NCI-H2227 (cell line): Measurements from ENCODE around the gene FSCN2.
"Not testable (repeated sequence)": the region's sequence is repeated elsewhere in the genome, so short reads cannot be mapped to it uniquely, and the experiment has no call there.

ENCODE experiments used
- DNase-seq: peaks from one replicate; lab custom pipeline; 2025; ENCODE audit not compliant: unreplicated experiment; lab: John Stamatoyannopoulos, UW

Gene FSCN2

GRCh38 chr17:81524039-81524864 is 3.9 kb upstream of the FSCN2 start:
- no peak for DNase-seq

GRCh38 chr17:81524865-81525159 is 3.4 kb upstream of the FSCN2 start:
- no peak for DNase-seq

GRCh38 chr17:81526662-81527571 is 1.3 kb upstream of the FSCN2 start:
- no peak for DNase-seq

DNA sequence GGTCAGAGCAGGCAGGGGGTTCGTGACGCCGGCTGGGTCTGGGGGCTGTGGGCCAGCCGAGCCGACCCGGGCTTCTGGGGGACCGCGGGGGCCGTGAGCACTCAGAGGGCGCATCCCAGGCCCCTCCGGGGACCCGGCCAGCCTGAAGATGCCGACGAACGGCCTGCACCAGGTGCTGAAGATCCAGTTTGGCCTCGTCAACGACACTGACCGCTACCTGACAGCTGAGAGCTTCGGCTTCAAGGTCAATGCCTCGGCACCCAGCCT is 140 bp downstream of the FSCN2 start:
- no peak for DNase-seq

DNA sequence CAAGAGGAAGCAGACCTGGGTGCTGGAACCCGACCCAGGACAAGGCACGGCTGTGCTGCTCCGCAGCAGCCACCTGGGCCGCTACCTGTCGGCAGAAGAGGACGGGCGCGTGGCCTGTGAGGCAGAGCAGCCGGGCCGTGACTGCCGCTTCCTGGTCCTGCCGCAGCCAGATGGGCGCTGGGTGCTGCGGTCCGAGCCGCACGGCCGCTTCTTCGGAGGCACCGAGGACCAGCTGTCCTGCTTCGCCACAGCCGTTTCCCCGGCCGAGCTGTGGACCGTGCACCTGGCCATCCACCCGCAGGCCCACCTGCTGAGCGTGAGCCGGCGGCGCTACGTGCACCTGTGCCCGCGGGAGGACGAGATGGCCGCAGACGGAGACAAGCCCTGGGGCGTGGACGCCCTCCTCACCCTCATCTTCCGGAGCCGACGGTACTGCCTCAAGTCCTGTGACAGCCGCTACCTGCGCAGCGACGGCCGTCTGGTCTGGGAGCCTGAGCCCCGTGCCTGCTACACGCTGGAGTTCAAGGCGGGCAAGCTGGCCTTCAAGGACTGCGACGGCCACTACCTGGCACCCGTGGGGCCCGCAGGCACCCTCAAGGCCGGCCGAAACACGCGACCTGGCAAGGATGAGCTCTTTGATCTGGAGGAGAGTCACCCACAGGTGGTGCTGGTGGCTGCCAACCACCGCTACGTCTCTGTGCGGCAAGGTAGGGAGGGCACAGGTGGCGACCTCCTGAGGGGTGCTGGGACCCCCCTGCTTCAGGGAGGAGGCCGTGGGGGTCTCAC is 667 bp downstream of the FSCN2 start:
- DNase-seq = no peak

GRCh38 chr17:81529437-81529803 is 1.2 kb downstream of the FSCN2 start:
- DNase-seq = no peak

DNA sequence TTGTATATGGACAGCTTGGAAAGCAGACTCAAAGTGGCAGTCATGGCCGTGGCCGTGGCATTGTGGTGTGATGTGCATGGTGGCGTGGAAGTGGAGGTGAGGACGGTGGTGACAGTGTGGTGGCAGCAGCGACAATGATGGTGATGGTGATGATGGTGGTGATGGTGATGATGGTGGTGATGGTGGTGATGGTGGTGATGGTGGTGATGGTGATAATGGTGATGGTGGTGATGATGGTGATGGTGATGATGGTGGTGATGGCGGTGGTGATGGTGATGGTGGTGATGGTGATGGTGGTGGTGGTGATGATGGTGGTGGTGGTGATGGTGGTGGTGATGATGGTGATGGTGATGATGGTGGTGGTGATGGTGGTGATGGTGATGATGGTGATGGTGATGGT is 2.8 kb downstream of the FSCN2 start:
- not testable (repeated sequence) for DNase-seq

- DNase-seq = not testable (repeated sequence)
These were observed 3.8 kb downstream of the FSCN2 start for GRCh38 chr17:81531998-81532404.

DNA sequence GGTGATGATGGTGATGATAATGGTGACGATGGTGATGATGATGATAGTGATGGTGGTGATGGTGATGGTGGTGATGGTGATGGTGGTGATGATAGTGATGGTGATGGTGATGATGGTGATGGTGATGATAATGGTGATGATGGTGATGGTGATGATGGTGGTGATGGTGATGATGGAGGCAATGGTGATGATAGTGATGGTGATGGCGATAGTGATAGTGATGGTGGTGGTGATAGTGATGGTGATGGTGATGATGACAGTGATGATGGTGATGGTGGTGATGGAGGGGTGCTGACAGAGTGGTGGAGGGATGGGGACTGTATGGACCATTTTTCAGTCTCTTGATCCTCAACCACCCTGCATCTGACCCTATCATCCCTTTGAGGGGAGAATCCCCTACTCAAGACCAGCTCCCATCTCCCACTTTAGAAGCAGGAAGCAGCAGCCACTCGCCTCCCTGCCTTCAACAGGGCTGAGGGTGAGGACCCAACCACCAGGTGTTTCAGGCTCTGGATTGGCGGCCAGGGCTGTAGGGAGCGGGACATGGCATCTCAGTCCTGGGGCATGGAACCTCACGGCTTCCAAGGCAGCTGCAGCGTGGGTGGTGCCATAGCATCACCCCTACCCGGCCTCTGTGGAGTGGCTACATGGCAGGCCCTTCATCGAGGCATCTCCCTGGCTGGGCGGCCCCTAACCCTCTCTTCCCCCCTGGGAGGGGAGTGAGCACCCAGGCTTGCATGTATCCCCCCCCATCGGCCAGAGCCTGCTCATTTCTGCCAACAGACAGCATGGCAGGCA is 4.5 kb downstream of the FSCN2 start:
- no peak for DNase-seq

DNA sequence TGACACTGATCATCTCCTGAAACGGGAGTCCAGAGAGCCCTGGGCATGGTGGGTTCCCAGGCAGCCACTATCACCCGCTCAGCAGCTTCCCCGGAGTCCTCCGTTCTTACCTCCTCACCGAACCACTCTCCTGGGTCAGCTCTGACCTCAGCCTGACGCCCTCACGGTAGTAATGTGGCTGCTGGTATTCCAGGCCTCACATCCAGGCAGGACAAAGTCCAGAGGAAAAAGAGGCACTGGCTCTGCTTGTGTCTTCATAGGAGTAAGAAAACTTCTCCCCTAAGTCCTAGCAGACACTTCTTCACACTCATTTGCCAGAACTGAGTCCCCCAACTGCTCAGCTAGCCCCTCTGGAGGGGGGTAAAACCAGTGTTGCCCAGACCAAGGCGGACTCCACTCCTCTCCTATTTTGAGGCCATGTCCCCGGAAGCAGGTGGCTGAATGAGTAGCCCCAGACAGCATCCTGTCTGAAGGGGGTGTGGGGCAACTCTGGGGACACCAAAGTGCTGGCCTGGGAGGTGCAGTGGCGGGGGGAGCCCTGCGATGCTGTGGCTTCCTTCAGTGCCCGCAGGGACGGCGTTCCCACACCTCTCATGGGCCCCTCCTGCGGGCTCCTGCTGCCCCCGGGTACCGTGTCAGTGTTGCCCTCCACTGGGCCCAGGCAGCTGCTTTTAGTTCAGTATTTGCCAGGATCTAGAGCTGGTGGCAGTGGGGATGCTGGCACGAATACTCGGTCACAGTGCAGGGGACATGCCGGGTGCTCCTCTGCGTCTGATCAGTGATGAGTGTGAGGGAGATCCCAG is 5.4 kb downstream of the FSCN2 start:
- DNase-seq = no peak

DNA sequence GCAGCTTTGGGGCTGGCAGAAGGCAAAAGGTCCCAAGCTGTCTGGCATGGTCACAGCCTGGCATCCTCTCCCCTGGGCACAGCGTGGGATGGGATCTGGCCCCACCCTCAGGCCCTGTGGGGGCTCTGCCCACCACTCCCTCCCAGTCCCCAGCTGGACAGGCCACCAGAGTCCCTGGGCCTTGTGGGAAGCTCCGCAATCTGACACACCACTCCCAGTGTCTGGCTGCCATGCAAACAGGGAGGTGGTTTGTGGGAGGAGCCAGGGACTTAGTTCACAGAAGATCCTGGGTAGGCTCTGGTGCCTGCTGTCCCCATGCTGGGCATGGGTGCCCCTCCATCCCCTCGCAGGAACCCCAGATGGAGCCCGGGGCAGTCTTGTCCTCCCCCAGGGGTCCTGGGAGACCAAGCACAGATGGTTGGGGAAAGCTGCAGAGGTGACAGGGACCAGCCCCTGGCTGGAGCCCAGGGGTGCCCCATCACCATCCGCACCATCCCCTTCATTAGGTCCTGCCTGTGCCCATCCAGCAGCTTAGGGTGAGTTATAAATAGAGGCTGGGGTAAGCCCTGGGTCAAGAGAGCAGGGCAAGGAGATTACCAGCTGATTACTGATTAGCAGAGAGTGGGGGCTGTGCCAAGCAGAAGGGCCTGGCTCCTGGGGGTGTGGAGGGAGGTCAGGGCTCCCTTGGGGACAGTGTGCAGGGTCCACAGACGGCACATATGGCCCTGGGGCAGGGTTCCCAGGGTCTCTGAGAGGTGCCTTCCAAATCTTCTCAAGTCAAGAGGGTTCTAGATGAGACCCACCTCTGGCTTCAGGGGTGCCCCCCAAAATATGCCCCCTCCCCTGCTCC is 6.2 kb downstream of the FSCN2 start:
- no peak for DNase-seq

GRCh38 chr17:81535007-81535328 is 6.8 kb downstream of the FSCN2 start:
- DNase-seq = no peak

DNA sequence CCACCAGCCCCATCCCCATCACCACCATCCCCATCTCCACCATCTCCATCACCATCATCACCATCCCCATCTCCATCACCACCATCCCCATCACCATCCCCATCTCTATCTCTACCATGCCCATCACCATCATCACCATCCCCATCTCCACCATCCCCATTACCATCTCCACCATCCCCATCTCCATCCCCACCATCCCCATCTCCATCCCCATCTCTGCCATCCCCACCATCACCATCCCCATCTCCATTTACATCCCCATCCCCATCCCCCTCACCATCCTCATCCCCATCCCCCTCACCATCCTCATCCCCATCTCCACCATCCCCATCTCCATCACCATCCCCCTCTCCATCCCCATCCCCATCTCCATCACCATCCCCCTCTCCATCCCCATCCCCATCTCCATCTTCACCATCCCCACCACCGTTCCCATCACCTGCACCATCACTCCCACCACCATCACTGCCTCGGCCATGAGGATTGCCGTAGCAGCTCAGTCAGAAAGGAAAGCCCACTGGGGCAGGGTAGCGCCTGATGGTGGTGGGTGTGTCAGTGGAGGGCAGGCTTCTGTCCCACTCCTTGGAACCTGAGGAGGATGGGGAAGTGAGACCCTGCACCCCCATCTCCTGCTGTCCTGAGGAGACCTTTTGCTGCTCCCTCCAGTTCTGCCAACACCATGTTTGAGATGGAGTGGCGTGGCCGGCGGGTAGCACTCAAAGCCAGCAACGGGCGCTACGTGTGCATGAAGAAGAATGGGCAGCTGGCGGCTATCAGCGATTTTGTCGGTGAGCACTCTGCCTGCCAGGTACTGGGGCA is 7.5 kb downstream of the FSCN2 start:
- no peak for DNase-seq

GRCh38 chr17:81536299-81537290 is 8.4 kb downstream of the FSCN2 start:
- no peak for DNase-seq

GRCh38 chr17:81537343-81537855 is 9.2 kb downstream of the FSCN2 start:
- peak; percentile 59 for DNase-seq

DNA sequence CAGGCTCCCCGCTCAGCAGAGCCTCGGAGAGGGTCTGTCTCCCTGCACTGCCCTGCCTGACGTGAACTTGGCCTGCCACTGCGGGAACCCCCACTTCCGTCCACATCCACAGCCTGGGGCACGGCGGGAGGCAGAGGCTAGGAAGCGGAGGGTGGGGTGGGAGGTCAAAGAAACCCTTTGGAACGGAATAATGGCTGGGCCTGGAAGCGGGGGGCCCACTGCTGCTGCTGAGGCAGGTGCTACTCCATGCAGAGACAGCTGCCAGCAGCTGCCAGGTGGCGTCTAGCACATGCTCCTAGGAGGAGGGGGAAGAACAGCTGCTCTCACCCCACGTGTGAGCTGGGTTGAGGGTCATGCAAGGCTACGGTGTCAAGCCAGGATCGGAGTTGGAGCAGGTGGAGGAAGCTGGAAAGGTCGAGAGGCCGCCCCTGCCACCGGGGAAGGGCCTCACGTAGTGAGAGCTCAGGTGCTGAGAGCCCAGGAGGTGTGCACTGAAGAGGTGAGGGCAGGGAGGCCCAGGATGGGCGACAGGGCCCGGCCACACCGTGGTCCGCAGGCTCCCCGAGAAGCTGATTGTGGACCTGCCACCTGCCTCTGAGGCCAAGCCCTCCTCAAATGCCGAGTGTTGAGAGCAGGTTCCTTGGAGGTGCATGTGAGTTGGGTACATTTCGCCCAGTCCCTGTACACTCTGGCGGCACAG is 9.8 kb downstream of the FSCN2 start:
- peak; percentile 66 for DNase-seq
